Measurements from ENCODE around the gene ART5. TPM values are rescaled to one million over a fixed set of nuclear protein-coding genes. Genes with fewer than 3 reads are reported as not detected.
"Not testable (repeated sequence)": the region's sequence is repeated elsewhere in the genome, so short reads cannot be mapped to it uniquely, and the experiment has no call there.

ART5 gene
- total RNA-seq, 4 donors from 2014 or later: 0.76 TPM; not detected in 3

DNA sequence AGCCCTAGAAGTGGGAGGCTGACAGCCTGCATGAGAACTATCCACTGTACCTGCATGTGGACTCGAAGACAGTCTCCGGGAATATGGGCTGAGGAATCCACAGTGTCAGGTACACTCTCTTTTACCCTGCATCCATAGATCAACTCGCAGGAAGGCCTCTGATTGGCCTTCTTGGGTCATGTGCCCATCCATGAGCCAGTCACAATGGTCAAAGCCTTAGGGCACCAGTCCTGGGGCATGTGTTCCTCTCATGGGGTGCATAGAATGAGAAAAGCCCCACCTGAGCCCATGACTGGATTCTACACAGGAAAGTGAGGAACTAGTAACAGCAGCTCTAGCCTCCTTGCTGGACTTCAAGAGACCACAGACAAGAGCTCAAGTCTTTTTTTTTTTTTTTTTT, 13.8 kb upstream of the ART5 start:
- no peak for DNase-seq
- H3K4me3 ChIP-seq: no peak overlapping the region
- TF ChIP-seq POLR2A (IDR thresholded peaks at IDR 0.05) (no peak), CTCF (IDR thresholded peaks at IDR 0.05) (no peak)
- 83 to 94% methylated on average over 2 to 3 of the region's 3 CpGs for WGBS, 2 donors
- intact Hi-C loops (cut with DNase I): no loop called here
- no peak overlapping the region for H3K27ac ChIP-seq
- no peaks in the 10 kb centered on the region for H3K9me3 ChIP-seq
- no peaks in the 10 kb centered on the region for H3K36me3 ChIP-seq
- H3K4me1 ChIP-seq: no peaks in the 10 kb centered on the region
- H3K27me3 ChIP-seq: peaks cover 0 to 5% (median 0%) of the 10 kb centered on the region in 4 donors

DNA sequence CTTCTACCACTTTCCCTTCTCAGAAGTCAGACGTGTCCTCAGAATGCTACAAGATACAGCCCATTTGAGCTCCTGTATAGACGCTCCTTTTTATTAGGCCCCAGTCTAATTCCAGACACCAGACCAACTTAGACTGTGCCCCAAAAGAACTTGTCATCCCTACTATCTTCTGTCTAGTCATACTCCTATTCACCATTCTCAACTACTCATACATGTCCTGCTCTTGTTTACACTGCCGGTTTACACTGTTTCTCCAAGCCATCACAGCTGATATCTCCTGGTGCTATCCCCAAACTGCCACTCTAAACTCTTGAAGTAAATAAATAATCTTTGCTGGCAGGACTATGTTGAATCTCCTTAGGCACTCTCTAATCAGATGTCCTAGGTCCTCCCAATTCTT, 10.7 kb upstream of the ART5 start:
- peaks cover 0 to 22% (median 0%) of the 10 kb centered on the region in 4 donors for H3K27me3 ChIP-seq
- H3K36me3 ChIP-seq; H3K4me1 ChIP-seq; H3K9me3 ChIP-seq; H3K27ac ChIP-seq; H3K4me3 ChIP-seq; intact Hi-C loops (cut with DNase I); DNase-seq: not testable (repeated sequence)
- WGBS, 2 donors: 47 to 93% methylated on average over 3 of the region's 3 CpGs

- H3K27me3 ChIP-seq: peaks cover 0 to 23% (median 0%) of the 10 kb centered on the region in 4 donors
- H3K9me3 ChIP-seq; intact Hi-C loops (cut with DNase I); H3K27ac ChIP-seq; H3K36me3 ChIP-seq; H3K4me1 ChIP-seq; H3K4me3 ChIP-seq; DNase-seq: not testable (repeated sequence)
- WGBS, 2 donors: 33 to 49% methylated on average over 9 of the region's 9 CpGs
Observed at GRCh38 chr11:3649374-3649773, 7.6 kb upstream of the ART5 start.

GRCh38 chr11:3648843-3649242, 7.1 kb upstream of the ART5 start:
- H3K36me3 ChIP-seq; H3K4me1 ChIP-seq; DNase-seq; H3K27ac ChIP-seq; H3K9me3 ChIP-seq; intact Hi-C loops (cut with DNase I); H3K4me3 ChIP-seq: not testable (repeated sequence)
- H3K27me3 ChIP-seq: peaks cover 0 to 26% (median 0%) of the 10 kb centered on the region in 4 donors
- WGBS, 2 donors: 67 to 76% methylated on average over 11 to 13 of the region's 13 CpGs

GRCh38 chr11:3645552-3645951, 3.8 kb upstream of the ART5 start:
- DNase-seq: no peak
- Histone ChIP-seq H3K4me3 (no peak overlapping the region), H3K27me3 (peaks cover 0 to 38% (median 0%) of the 10 kb centered on the region in 4 donors), H3K9me3 (no peaks in the 10 kb centered on the region), H3K4me1 (peaks cover 10 to 22% (median 10%) of the 10 kb centered on the region in 3 donors), H3K27ac (no peak overlapping the region), H3K36me3 (no peaks in the 10 kb centered on the region)
- WGBS, 2 donors: 83 to 89% methylated on average over 6 to 7 of the region's 7 CpGs
- intact Hi-C loops (cut with DNase I): no loop called here
- TF ChIP-seq CTCF (IDR thresholded peaks at IDR 0.05) (no peak), POLR2A (IDR thresholded peaks at IDR 0.05) (no peak)

DNA sequence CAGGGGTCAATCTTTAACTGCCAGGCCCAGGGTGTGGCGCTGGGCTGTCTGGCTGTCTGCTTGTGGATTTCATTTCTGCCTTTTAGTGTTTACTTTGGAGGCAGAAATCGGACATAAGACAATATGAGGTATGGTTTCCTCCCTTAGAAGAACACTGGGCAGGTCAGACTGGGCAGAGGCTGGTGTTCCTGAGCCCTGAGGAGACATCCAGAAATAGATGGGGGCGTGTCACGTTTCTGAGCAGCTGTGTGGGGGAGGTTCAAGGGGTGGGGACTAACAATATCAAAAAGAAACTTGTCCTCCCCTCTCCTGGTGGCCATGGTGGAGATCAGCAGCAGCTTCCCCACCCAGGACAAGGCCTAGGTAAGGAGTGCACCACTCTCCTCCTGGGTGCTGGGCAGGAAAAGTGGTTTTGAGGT, 3.0 kb upstream of the ART5 start, which contains the start of gene ART1:
ART1 (plus strand) TSS at position 312 of the 419 bp plus-strand sequence. CDS start 14,086 bp downstream, outside the sequence.
- DNase-seq: no peak
- H3K27me3 ChIP-seq: peaks cover 0 to 34% (median 0%) of the 10 kb centered on the region in 4 donors
- no peak within 1 kb of the TSS for H3K4me3 ChIP-seq
- TF ChIP-seq POLR2A (IDR thresholded peaks at IDR 0.05) (no peak), CTCF (IDR thresholded peaks at IDR 0.05) (no peak)
- H3K27ac ChIP-seq: no peak within 1 kb of the TSS
- no peaks in the 10 kb centered on the region for H3K36me3 ChIP-seq
- H3K4me1 ChIP-seq: peaks cover 10 to 22% (median 10%) of the 10 kb centered on the region in 3 donors
- 49 to 58% methylated on average over 4 of the region's 4 CpGs for WGBS, 2 donors
- intact Hi-C loops (cut with DNase I): no loop called here
- no peaks in the 10 kb centered on the region for H3K9me3 ChIP-seq

DNA sequence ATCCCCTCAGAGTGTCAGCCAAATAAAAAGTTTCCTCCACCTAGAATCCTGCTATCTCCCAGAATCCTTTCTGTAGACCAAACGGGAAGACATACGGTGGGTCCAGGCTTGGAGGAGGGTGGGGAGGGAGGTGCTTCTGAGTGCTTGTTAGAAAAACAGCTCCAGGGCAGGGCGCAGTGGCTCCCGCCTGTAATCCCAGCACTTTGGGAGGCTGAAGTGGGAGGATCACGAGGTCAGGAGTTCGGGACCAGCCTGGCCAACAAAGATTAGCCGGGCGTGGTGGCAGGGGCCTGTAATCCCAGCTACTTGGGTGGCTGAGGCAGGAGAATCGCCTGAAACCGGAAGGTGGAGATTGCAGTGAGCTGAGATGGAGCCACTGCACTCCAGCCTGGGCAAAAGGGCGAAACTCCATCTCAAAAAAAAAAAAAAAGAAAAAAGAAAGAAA, 1.3 kb upstream of the ART5 start:
- H3K27me3 ChIP-seq: peaks cover 0 to 21% (median 0%) of the 10 kb centered on the region in 4 donors
- intact Hi-C loops (cut with DNase I); H3K27ac ChIP-seq; DNase-seq; H3K9me3 ChIP-seq; H3K36me3 ChIP-seq: not testable (repeated sequence)
- H3K4me1 ChIP-seq: peaks cover 10 to 22% (median 10%) of the 10 kb centered on the region in 3 donors
- 29 to 38% methylated on average over 11 of the region's 11 CpGs for WGBS, 2 donors
- H3K4me3 ChIP-seq: peak overlapping the region in 3 of 4 donors; percentile 44 to 68 (median 61)
